ENCODE measurements around the gene CASK.
A peak's percentile ranks its signal among the peaks of the same experiment; 100 is the strongest.
"Not testable (repeated sequence)": the region's sequence is repeated elsewhere in the genome, so short reads cannot be mapped to it uniquely, and the experiment has no call there.

CASK gene

GRCh38 chrX:41629539-41629938 is 293.8 kb downstream of the CASK start:
- DNase-seq (ENCODE audit: low read depth): no peak

- DNase-seq (ENCODE audit: low read depth): no peak
Observed at GRCh38 chrX:41621222-41621723, 302.1 kb downstream of the CASK start.

GRCh38 chrX:41619221-41619620 is 304.1 kb downstream of the CASK start:
- no peak for DNase-seq (ENCODE audit: low read depth)

- DNase-seq (ENCODE audit: low read depth): no peak
Observed at GRCh38 chrX:41616935-41617334, 306.4 kb downstream of the CASK start.

- no peak for DNase-seq (ENCODE audit: low read depth)
Observed at GRCh38 chrX:41616255-41616654, 307.1 kb downstream of the CASK start.

- DNase-seq (ENCODE audit: low read depth): no peak
Observed at GRCh38 chrX:41608244-41608643, 315.1 kb downstream of the CASK start.

GRCh38 chrX:41607264-41607832 is 316.0 kb downstream of the CASK start:
- no peak for DNase-seq (ENCODE audit: low read depth)

- not testable (repeated sequence) for DNase-seq (ENCODE audit: low read depth)
Observed at GRCh38 chrX:41606057-41606456, 317.3 kb downstream of the CASK start.

GRCh38 chrX:41604766-41605543 is 318.4 kb downstream of the CASK start:
- no peak for DNase-seq (ENCODE audit: low read depth)

GRCh38 chrX:41604177-41604576 is 319.2 kb downstream of the CASK start:
- DNase-seq (ENCODE audit: low read depth): no peak

GRCh38 chrX:41603596-41603995 is 319.8 kb downstream of the CASK start:
- no peak for DNase-seq (ENCODE audit: low read depth)

- no peak for DNase-seq (ENCODE audit: low read depth)
Observed at GRCh38 chrX:41602816-41603345, 320.5 kb downstream of the CASK start.

- DNase-seq (ENCODE audit: low read depth): peak; percentile 10
Observed at GRCh38 chrX:41600291-41600690, 323.1 kb downstream of the CASK start.

- no peak for DNase-seq (ENCODE audit: low read depth)
Observed at GRCh38 chrX:41599507-41599906, 323.8 kb downstream of the CASK start.

- DNase-seq (ENCODE audit: low read depth): no peak
Observed at GRCh38 chrX:41596596-41596995, 326.8 kb downstream of the CASK start.

- DNase-seq (ENCODE audit: low read depth): no peak
Observed at GRCh38 chrX:41594634-41595033, 328.7 kb downstream of the CASK start.

- DNase-seq (ENCODE audit: low read depth): no peak
Observed at GRCh38 chrX:41591906-41592305, 331.4 kb downstream of the CASK start.

GRCh38 chrX:41590641-41591040 is 332.7 kb downstream of the CASK start:
- DNase-seq (ENCODE audit: low read depth): no peak

GRCh38 chrX:41589634-41590270 is 333.6 kb downstream of the CASK start:
- DNase-seq (ENCODE audit: low read depth): peak; percentile 12

- no peak for DNase-seq (ENCODE audit: low read depth)
Observed at GRCh38 chrX:41588271-41588670, 335.1 kb downstream of the CASK start.

- DNase-seq (ENCODE audit: low read depth): no peak
Observed at GRCh38 chrX:41580423-41581064, 342.8 kb downstream of the CASK start.

GRCh38 chrX:41563876-41564275 is 359.5 kb downstream of the CASK start:
- no peak for DNase-seq (ENCODE audit: low read depth)

All from stromal cell of bone marrow (primary cell).